ENCODE results near the gene NRXN3. TPM values are rescaled to one million over a fixed set of nuclear protein-coding genes. Genes with fewer than 3 reads are reported as not detected.
"Not testable (repeated sequence)": the region's sequence is repeated elsewhere in the genome, so short reads cannot be mapped to it uniquely, and the experiment has no call there.

Gene NRXN3
- total and polyA plus RNA-seq, 3 experiments from 2014 or later = not detected

- H3K27me3 ChIP-seq (ENCODE audit: insufficient read depth, low read length, poor library complexity, severe bottlenecking) = no peaks in the 10 kb centered on the region
- no peak overlapping the region for H3K27ac ChIP-seq (ENCODE audit: low read depth, low read length)
- ChIA-PET CTCF (no interaction called here), POLR2A (no interaction called here)
- H3K4me3 Mint-ChIP-seq = no peak overlapping the region
- no peaks in the 10 kb centered on the region for H3K4me1 ChIP-seq (ENCODE audit: insufficient read depth, low read length)
- peaks cover 2 to 24% (median 9%) of the 10 kb centered on the region in 5 donors for H3K9me3 Mint-ChIP-seq
- H3K4me3 ChIP-seq (ENCODE audit: low read length) = no peak overlapping the region
- H3K27me3 Mint-ChIP-seq = peaks cover 0 to 2% of the 10 kb centered on the region in 2 donors
- no peaks in the 10 kb centered on the region for H3K4me1 Mint-ChIP-seq
- no peaks in the 10 kb centered on the region for H3K9me3 ChIP-seq (ENCODE audit: low read length)
- no peak for DNase-seq
- H3K27ac Mint-ChIP-seq = no peak overlapping the region
- H3K36me3 Mint-ChIP-seq = peaks cover 0 to 5% (median 0%) of the 10 kb centered on the region in 3 donors
- no peaks in the 10 kb centered on the region for H3K36me3 ChIP-seq (ENCODE audit: insufficient read depth, low read length)
These were observed 1588.8 kb downstream of the NRXN3 start for GRCh38 chr14:79758985-79759384.

- no peaks in the 10 kb centered on the region for H3K36me3 ChIP-seq (ENCODE audit: insufficient read depth, low read length)
- CTCF ChIA-PET = interaction anchor here (0.6 kb wide), 1 partner anchor 626 kb away, joined by 4 read pairs; no protein-coding TSS in a partner anchor
- POLR2A ChIA-PET = no interaction called here
- no peaks in the 10 kb centered on the region for H3K27me3 Mint-ChIP-seq
- no peak overlapping the region for H3K27ac ChIP-seq (ENCODE audit: low read depth, low read length)
- no peaks in the 10 kb centered on the region for H3K4me1 Mint-ChIP-seq
- no peaks in the 10 kb centered on the region for H3K9me3 ChIP-seq (ENCODE audit: low read length)
- H3K9me3 Mint-ChIP-seq = peaks cover 4 to 14% (median 11%) of the 10 kb centered on the region in 5 donors
- no peak overlapping the region for H3K4me3 ChIP-seq (ENCODE audit: low read length)
- H3K36me3 Mint-ChIP-seq = no peaks in the 10 kb centered on the region
- no peak overlapping the region for H3K4me3 Mint-ChIP-seq
- no peak for DNase-seq
- no peaks in the 10 kb centered on the region for H3K27me3 ChIP-seq (ENCODE audit: insufficient read depth, low read length, poor library complexity, severe bottlenecking)
- H3K4me1 ChIP-seq (ENCODE audit: insufficient read depth, low read length) = no peaks in the 10 kb centered on the region
- no peak overlapping the region for H3K27ac Mint-ChIP-seq
These were observed 1594.2 kb downstream of the NRXN3 start for GRCh38 chr14:79764323-79764722.

GRCh38 chr14:79766511-79766910 is 1596.3 kb downstream of the NRXN3 start:
- Histone ChIP-seq H3K27me3 (ENCODE audit: insufficient read depth, low read length, poor library complexity, severe bottlenecking) (no peaks in the 10 kb centered on the region), H3K4me1 (ENCODE audit: insufficient read depth, low read length) (no peaks in the 10 kb centered on the region), H3K36me3 (ENCODE audit: insufficient read depth, low read length) (no peaks in the 10 kb centered on the region), H3K9me3 (ENCODE audit: low read length) (no peaks in the 10 kb centered on the region), H3K27ac (ENCODE audit: low read depth, low read length) (no peak overlapping the region), H3K4me3 (ENCODE audit: low read length) (no peak overlapping the region)
- Mint-ChIP-seq H3K9me3 (peaks cover 4 to 13% (median 8%) of the 10 kb centered on the region in 5 donors), H3K27ac (no peak overlapping the region), H3K27me3 (no peaks in the 10 kb centered on the region), H3K4me3 (no peak overlapping the region), H3K4me1 (no peaks in the 10 kb centered on the region), H3K36me3 (no peaks in the 10 kb centered on the region)
- DNase-seq = no peak
- CTCF ChIA-PET = no interaction called here
- POLR2A ChIA-PET = no interaction called here

- ChIA-PET POLR2A (no interaction called here), CTCF (no interaction called here)
- Mint-ChIP-seq H3K27me3 (no peaks in the 10 kb centered on the region), H3K9me3 (peaks cover 4 to 13% (median 8%) of the 10 kb centered on the region in 5 donors), H3K4me3 (no peak overlapping the region), H3K27ac (no peak overlapping the region), H3K36me3 (no peaks in the 10 kb centered on the region), H3K4me1 (no peaks in the 10 kb centered on the region)
- no peaks in the 10 kb centered on the region for H3K27me3 ChIP-seq (ENCODE audit: insufficient read depth, low read length, poor library complexity, severe bottlenecking)
- no peak for DNase-seq
- no peak overlapping the region for H3K4me3 ChIP-seq (ENCODE audit: low read length)
- H3K9me3 ChIP-seq (ENCODE audit: low read length) = no peaks in the 10 kb centered on the region
- H3K36me3 ChIP-seq (ENCODE audit: insufficient read depth, low read length) = no peaks in the 10 kb centered on the region
- no peaks in the 10 kb centered on the region for H3K4me1 ChIP-seq (ENCODE audit: insufficient read depth, low read length)
- no peak overlapping the region for H3K27ac ChIP-seq (ENCODE audit: low read depth, low read length)
These were observed 1597.1 kb downstream of the NRXN3 start for GRCh38 chr14:79767251-79767650.

- peaks cover 4 to 13% (median 8%) of the 10 kb centered on the region in 5 donors for H3K9me3 Mint-ChIP-seq
- H3K4me3 ChIP-seq (ENCODE audit: low read length); H3K4me1 Mint-ChIP-seq; H3K27me3 ChIP-seq (ENCODE audit: insufficient read depth, low read length, poor library complexity, severe bottlenecking); H3K36me3 Mint-ChIP-seq; H3K9me3 ChIP-seq (ENCODE audit: low read length); H3K4me3 Mint-ChIP-seq; H3K36me3 ChIP-seq (ENCODE audit: insufficient read depth, low read length); POLR2A ChIA-PET; H3K4me1 ChIP-seq (ENCODE audit: insufficient read depth, low read length); H3K27ac ChIP-seq (ENCODE audit: low read depth, low read length); DNase-seq; H3K27me3 Mint-ChIP-seq; CTCF ChIA-PET; H3K27ac Mint-ChIP-seq: not testable (repeated sequence)
These were observed 1597.5 kb downstream of the NRXN3 start for GRCh38 chr14:79767721-79768120.

GRCh38 chr14:79781882-79782281 is 1611.7 kb downstream of the NRXN3 start:
- H3K27ac Mint-ChIP-seq = no peak overlapping the region
- no peaks in the 10 kb centered on the region for H3K4me1 ChIP-seq (ENCODE audit: insufficient read depth, low read length)
- no peaks in the 10 kb centered on the region for H3K27me3 ChIP-seq (ENCODE audit: insufficient read depth, low read length, poor library complexity, severe bottlenecking)
- no peak for DNase-seq
- H3K27ac ChIP-seq (ENCODE audit: low read depth, low read length) = no peak overlapping the region
- no peaks in the 10 kb centered on the region for H3K27me3 Mint-ChIP-seq
- no peaks in the 10 kb centered on the region for H3K36me3 ChIP-seq (ENCODE audit: insufficient read depth, low read length)
- ChIA-PET POLR2A (no interaction called here), CTCF (no interaction called here)
- no peaks in the 10 kb centered on the region for H3K4me1 Mint-ChIP-seq
- H3K36me3 Mint-ChIP-seq = no peaks in the 10 kb centered on the region
- H3K4me3 Mint-ChIP-seq = no peak overlapping the region
- no peaks in the 10 kb centered on the region for H3K9me3 ChIP-seq (ENCODE audit: low read length)
- no peak overlapping the region for H3K4me3 ChIP-seq (ENCODE audit: low read length)
- H3K9me3 Mint-ChIP-seq = peaks cover 0 to 14% (median 4%) of the 10 kb centered on the region in 5 donors

- Mint-ChIP-seq H3K27me3 (no peaks in the 10 kb centered on the region), H3K4me1 (no peaks in the 10 kb centered on the region), H3K4me3 (no peak overlapping the region), H3K9me3 (peaks cover 0 to 14% (median 6%) of the 10 kb centered on the region in 5 donors), H3K27ac (no peak overlapping the region), H3K36me3 (no peaks in the 10 kb centered on the region)
- Histone ChIP-seq H3K9me3 (ENCODE audit: low read length) (no peaks in the 10 kb centered on the region), H3K27ac (ENCODE audit: low read depth, low read length) (no peak overlapping the region), H3K4me3 (ENCODE audit: low read length) (no peak overlapping the region), H3K36me3 (ENCODE audit: insufficient read depth, low read length) (no peaks in the 10 kb centered on the region), H3K27me3 (ENCODE audit: insufficient read depth, low read length, poor library complexity, severe bottlenecking) (no peaks in the 10 kb centered on the region), H3K4me1 (ENCODE audit: insufficient read depth, low read length) (no peaks in the 10 kb centered on the region)
- ChIA-PET CTCF (no interaction called here), POLR2A (no interaction called here)
- no peak for DNase-seq
These were observed 1612.9 kb downstream of the NRXN3 start for GRCh38 chr14:79783041-79783440.

- H3K27ac ChIP-seq (ENCODE audit: low read depth, low read length) = no peak overlapping the region
- Mint-ChIP-seq H3K27ac (no peak overlapping the region), H3K4me1 (no peaks in the 10 kb centered on the region), H3K4me3 (no peak overlapping the region), H3K9me3 (peaks cover 8 to 15% (median 10%) of the 10 kb centered on the region in 5 donors), H3K36me3 (no peaks in the 10 kb centered on the region), H3K27me3 (no peaks in the 10 kb centered on the region)
- no peaks in the 10 kb centered on the region for H3K27me3 ChIP-seq (ENCODE audit: insufficient read depth, low read length, poor library complexity, severe bottlenecking)
- H3K9me3 ChIP-seq (ENCODE audit: low read length) = no peaks in the 10 kb centered on the region
- no peak for DNase-seq
- no peaks in the 10 kb centered on the region for H3K4me1 ChIP-seq (ENCODE audit: insufficient read depth, low read length)
- CTCF ChIA-PET = no interaction called here
- no peak overlapping the region for H3K4me3 ChIP-seq (ENCODE audit: low read length)
- H3K36me3 ChIP-seq (ENCODE audit: insufficient read depth, low read length) = no peaks in the 10 kb centered on the region
- POLR2A ChIA-PET = no interaction called here
These were observed 1616.3 kb downstream of the NRXN3 start for GRCh38 chr14:79786522-79786921.

GRCh38 chr14:79788346-79788745 is 1618.2 kb downstream of the NRXN3 start:
- H3K27ac ChIP-seq (ENCODE audit: low read depth, low read length) = no peak overlapping the region
- Mint-ChIP-seq H3K36me3 (no peaks in the 10 kb centered on the region), H3K4me1 (no peaks in the 10 kb centered on the region), H3K4me3 (no peak overlapping the region), H3K27ac (no peak overlapping the region), H3K9me3 (peaks cover 9 to 17% (median 11%) of the 10 kb centered on the region in 5 donors), H3K27me3 (no peaks in the 10 kb centered on the region)
- H3K36me3 ChIP-seq (ENCODE audit: insufficient read depth, low read length) = no peaks in the 10 kb centered on the region
- no peaks in the 10 kb centered on the region for H3K4me1 ChIP-seq (ENCODE audit: insufficient read depth, low read length)
- no peak overlapping the region for H3K4me3 ChIP-seq (ENCODE audit: low read length)
- no peaks in the 10 kb centered on the region for H3K27me3 ChIP-seq (ENCODE audit: insufficient read depth, low read length, poor library complexity, severe bottlenecking)
- ChIA-PET POLR2A (no interaction called here), CTCF (no interaction called here)
- no peaks in the 10 kb centered on the region for H3K9me3 ChIP-seq (ENCODE audit: low read length)
- no peak for DNase-seq

Measured in CD8-positive, alpha-beta memory T cell (primary cell).